Measurements from ENCODE around the gene GNAO1. TPM values are rescaled to one million over a fixed set of nuclear protein-coding genes. Genes with fewer than 3 reads are reported as not detected.

The GNAO1 gene
- total RNA-seq, 1 donor from 2014 or later: 1.2 TPM

- no peak for DNase-seq (ENCODE audit: low spot score)
- Mint-ChIP-seq H3K27me3 (ENCODE audit: low read depth) (peaks cover 17% of the 10 kb centered on the region), H3K4me3 (ENCODE audit: unreplicated experiment) (no peak overlapping the region), H3K9me3 (ENCODE audit: low read depth) (no peaks in the 10 kb centered on the region), H3K4me1 (ENCODE audit: low read depth) (peaks cover 5% of the 10 kb centered on the region), H3K27ac (ENCODE audit: unreplicated experiment) (no peak overlapping the region), H3K36me3 (ENCODE audit: low read depth) (no peaks in the 10 kb centered on the region)
- TF ChIP-seq, protein P1, sequence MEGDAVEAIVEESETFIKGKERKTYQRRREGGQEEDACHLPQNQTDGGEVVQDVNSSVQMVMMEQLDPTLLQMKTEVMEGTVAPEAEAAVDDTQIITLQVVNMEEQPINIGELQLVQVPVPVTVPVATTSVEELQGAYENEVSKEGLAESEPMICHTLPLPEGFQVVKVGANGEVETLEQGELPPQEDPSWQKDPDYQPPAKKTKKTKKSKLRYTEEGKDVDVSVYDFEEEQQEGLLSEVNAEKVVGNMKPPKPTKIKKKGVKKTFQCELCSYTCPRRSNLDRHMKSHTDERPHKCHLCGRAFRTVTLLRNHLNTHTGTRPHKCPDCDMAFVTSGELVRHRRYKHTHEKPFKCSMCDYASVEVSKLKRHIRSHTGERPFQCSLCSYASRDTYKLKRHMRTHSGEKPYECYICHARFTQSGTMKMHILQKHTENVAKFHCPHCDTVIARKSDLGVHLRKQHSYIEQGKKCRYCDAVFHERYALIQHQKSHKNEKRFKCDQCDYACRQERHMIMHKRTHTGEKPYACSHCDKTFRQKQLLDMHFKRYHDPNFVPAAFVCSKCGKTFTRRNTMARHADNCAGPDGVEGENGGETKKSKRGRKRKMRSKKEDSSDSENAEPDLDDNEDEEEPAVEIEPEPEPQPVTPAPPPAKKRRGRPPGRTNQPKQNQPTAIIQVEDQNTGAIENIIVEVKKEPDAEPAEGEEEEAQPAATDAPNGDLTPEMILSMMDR (IDR thresholded peaks at IDR 0.05): no peak
These were observed 43.4 kb downstream of the GNAO1 start for GRCh38 chr16:56234737-56235136.

DNA sequence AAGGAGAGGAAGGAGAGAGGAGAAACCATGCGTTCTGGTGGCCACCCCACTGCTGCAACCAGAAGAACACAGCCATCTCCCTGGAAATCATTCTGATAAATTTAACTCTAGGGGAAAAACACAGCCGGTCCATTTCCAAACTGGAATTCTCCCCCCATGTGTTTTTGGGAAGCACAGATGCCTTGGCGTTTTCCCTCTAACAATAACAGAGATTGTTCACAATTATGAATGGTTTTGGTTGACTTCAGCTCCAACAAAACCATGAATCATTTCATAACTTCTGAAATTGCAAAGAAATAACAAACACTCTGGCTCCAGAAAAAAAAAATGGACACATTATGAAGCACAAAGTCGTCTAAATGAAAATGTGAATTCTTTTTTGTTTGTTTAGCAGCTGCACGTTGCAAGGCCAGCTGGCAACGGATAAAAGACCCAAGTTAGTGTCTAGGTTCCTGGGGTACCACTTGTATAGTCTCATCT is 46.2 kb downstream of the GNAO1 start:
- no peak overlapping the region for H3K27ac Mint-ChIP-seq (ENCODE audit: unreplicated experiment)
- TF ChIP-seq, protein P1 (IDR thresholded peaks at IDR 0.05): no peak
- DNase-seq (ENCODE audit: low spot score): no peak
- H3K9me3 Mint-ChIP-seq (ENCODE audit: low read depth): no peaks in the 10 kb centered on the region
- no peaks in the 10 kb centered on the region for H3K36me3 Mint-ChIP-seq (ENCODE audit: low read depth)
- H3K4me3 Mint-ChIP-seq (ENCODE audit: unreplicated experiment): no peak overlapping the region
- H3K27me3 Mint-ChIP-seq (ENCODE audit: low read depth): peaks cover 19% of the 10 kb centered on the region
- peaks cover 5% of the 10 kb centered on the region for H3K4me1 Mint-ChIP-seq (ENCODE audit: low read depth)

GRCh38 chr16:56238188-56238587 is 46.9 kb downstream of the GNAO1 start:
- Mint-ChIP-seq H3K27me3 (ENCODE audit: low read depth) (peaks cover 19% of the 10 kb centered on the region), H3K27ac (ENCODE audit: unreplicated experiment) (no peak overlapping the region), H3K4me3 (ENCODE audit: unreplicated experiment) (no peak overlapping the region), H3K4me1 (ENCODE audit: low read depth) (peaks cover 5% of the 10 kb centered on the region), H3K36me3 (ENCODE audit: low read depth) (no peaks in the 10 kb centered on the region), H3K9me3 (ENCODE audit: low read depth) (no peaks in the 10 kb centered on the region)
- TF ChIP-seq, protein P1 (IDR thresholded peaks at IDR 0.05): no peak
- no peak for DNase-seq (ENCODE audit: low spot score)

DNA sequence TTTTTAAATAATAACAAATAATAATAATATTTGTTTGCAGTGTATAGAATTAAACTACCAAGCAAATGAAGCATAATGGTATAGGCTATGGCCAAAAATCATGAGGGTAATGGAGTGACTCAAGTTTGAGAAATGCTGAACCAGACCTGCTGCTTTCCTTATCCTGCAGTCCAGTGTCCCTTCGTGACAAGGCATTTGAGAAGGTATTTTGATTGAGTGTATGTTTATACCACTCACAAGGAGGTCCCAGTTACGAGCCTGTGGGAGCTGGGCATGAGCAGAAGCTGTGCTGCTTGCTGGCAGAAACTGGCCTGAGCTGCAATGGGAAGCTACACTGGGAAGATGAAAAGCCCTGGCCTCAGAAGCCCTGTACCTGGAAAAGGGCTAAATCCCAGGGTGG is 50.3 kb downstream of the GNAO1 start:
- Mint-ChIP-seq H3K4me3 (ENCODE audit: unreplicated experiment) (no peak overlapping the region), H3K27me3 (ENCODE audit: low read depth) (peaks cover 13% of the 10 kb centered on the region), H3K36me3 (ENCODE audit: low read depth) (no peaks in the 10 kb centered on the region), H3K27ac (ENCODE audit: unreplicated experiment) (no peak overlapping the region), H3K9me3 (ENCODE audit: low read depth) (no peaks in the 10 kb centered on the region), H3K4me1 (ENCODE audit: low read depth) (peaks cover 18% of the 10 kb centered on the region)
- TF ChIP-seq, protein P1 (IDR thresholded peaks at IDR 0.05): no peak
- DNase-seq (ENCODE audit: low spot score): no peak

DNA sequence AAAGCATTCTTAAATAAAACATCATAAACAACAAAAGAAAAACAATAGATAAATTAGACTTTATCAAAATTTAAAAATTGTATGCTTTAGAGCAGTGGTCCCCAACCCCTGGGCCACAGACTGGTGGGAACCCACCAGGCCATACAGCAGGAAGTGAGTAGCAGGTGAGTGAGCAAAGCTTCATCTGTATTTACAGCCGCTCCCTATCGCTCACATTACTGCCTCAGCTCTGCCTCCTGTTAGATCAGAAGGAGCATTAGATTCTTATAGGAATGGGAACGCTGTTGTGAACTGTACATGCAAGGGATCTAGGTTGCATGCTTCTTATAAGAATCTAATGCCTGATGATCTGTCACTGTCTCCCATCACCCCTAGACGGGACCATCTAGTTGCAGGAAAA is 51.5 kb downstream of the GNAO1 start:
- no peaks in the 10 kb centered on the region for H3K9me3 Mint-ChIP-seq (ENCODE audit: low read depth)
- no peak overlapping the region for H3K4me3 Mint-ChIP-seq (ENCODE audit: unreplicated experiment)
- H3K36me3 Mint-ChIP-seq (ENCODE audit: low read depth): no peaks in the 10 kb centered on the region
- DNase-seq (ENCODE audit: low spot score): no peak
- TF ChIP-seq, protein P1 (IDR thresholded peaks at IDR 0.05): no peak
- H3K27me3 Mint-ChIP-seq (ENCODE audit: low read depth): peaks cover 7% of the 10 kb centered on the region
- peaks cover 15% of the 10 kb centered on the region for H3K4me1 Mint-ChIP-seq (ENCODE audit: low read depth)
- H3K27ac Mint-ChIP-seq (ENCODE audit: unreplicated experiment): no peak overlapping the region
